ENCODE results near the gene TRIM47. TPM values are rescaled to one million over a fixed set of nuclear protein-coding genes. Genes with fewer than 3 reads are reported as not detected.
A peak's percentile ranks its signal among the peaks of the same experiment; 100 is the strongest.

TRIM47 gene
- total and polyA plus RNA-seq, 9 donors = 7.2 to 38.3 (median 17.3) TPM

GRCh38 chr17:75881678-75882454 is 3.5 kb upstream of the TRIM47 start:
- DNase-seq = no peak
- Histone ChIP-seq H3K27ac (no peak overlapping the region), H3K4me3 (no peak overlapping the region), H3K9me3 (no peaks in the 10 kb centered on the region), H3K36me3 (no peaks in the 10 kb centered on the region), H3K27me3 (no peaks in the 10 kb centered on the region), H3K4me1 (ENCODE audit: insufficient read depth) (peaks cover 5% of the 10 kb centered on the region)
- intact Hi-C loops (cut with DNase I) = no loop called here
- WGBS, 3 donors = 82 to 89% (median 88%) methylated on average over 15 of the region's 15 CpGs
- TF ChIP-seq POLR2A (IDR thresholded peaks at IDR 0.05) (no peak), EP300 (IDR thresholded peaks at IDR 0.05) (no peak)
- TF ChIP-seq, protein P1, sequence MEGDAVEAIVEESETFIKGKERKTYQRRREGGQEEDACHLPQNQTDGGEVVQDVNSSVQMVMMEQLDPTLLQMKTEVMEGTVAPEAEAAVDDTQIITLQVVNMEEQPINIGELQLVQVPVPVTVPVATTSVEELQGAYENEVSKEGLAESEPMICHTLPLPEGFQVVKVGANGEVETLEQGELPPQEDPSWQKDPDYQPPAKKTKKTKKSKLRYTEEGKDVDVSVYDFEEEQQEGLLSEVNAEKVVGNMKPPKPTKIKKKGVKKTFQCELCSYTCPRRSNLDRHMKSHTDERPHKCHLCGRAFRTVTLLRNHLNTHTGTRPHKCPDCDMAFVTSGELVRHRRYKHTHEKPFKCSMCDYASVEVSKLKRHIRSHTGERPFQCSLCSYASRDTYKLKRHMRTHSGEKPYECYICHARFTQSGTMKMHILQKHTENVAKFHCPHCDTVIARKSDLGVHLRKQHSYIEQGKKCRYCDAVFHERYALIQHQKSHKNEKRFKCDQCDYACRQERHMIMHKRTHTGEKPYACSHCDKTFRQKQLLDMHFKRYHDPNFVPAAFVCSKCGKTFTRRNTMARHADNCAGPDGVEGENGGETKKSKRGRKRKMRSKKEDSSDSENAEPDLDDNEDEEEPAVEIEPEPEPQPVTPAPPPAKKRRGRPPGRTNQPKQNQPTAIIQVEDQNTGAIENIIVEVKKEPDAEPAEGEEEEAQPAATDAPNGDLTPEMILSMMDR (IDR thresholded peaks at IDR 0.05) = no peak

GRCh38 chr17:75880266-75880665 is 1.9 kb upstream of the TRIM47 start:
- intact Hi-C loops (cut with DNase I) = no loop called here
- Histone ChIP-seq H3K27me3 (no peaks in the 10 kb centered on the region), H3K4me1 (ENCODE audit: insufficient read depth) (peaks cover 16% of the 10 kb centered on the region), H3K27ac (no peak overlapping the region), H3K4me3 (no peak overlapping the region), H3K9me3 (no peaks in the 10 kb centered on the region), H3K36me3 (no peaks in the 10 kb centered on the region)
- TF ChIP-seq EP300 (IDR thresholded peaks at IDR 0.05) (no peak), POLR2A (IDR thresholded peaks at IDR 0.05) (no peak)
- TF ChIP-seq, protein P1 (IDR thresholded peaks at IDR 0.05) = no peak
- 66 to 72% (median 67%) methylated on average over 7 of the region's 7 CpGs for WGBS, 3 donors
- DNase-seq = no peak

DNA sequence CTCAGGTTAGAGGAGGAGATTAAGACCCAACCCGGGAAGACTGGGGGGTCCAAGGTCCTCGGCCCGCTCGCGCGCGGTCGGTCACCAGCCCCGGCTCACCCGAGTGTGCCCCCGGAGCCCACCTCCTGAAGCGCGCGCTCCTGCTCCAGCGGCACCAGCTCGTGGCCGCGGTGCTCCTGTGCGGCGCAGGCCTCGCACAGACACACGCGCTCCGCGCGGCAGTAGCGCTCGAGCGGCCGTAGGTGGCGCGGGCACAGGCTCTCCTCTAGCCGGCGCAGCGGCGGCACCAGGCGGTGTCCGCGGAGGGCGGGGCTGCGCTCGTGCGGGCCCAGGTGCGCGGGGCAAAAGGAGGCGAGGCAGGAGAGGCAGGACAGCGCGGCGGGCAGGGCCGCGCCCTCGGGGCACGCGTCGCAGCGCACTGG is 618 bp downstream of the TRIM47 start:
- DNase-seq = peak; percentile 63 to 83 (median 76)
- H3K4me1 ChIP-seq (ENCODE audit: insufficient read depth) = peaks cover 19% of the 10 kb centered on the region
- WGBS, 3 donors = 0% methylated on average over 45 to 56 of the region's 56 CpGs
- H3K36me3 ChIP-seq = no peaks in the 10 kb centered on the region
- intact Hi-C loops (cut with DNase I) = loop anchor here in 1 of 4 donors (2.0 to 10.0 kb wide), 2 partner anchors 21 to 103 kb away; a partner anchor contains a TSS
- H3K4me3 ChIP-seq = peak overlapping the region; percentile 48
- TF ChIP-seq, protein P1 (IDR thresholded peaks at IDR 0.05) = peak; percentile 43 to 76 (median 67)
- TF ChIP-seq POLR2A (IDR thresholded peaks at IDR 0.05) (peak; percentile 13), EP300 (IDR thresholded peaks at IDR 0.05) (no peak)
- H3K27me3 ChIP-seq = no peaks in the 10 kb centered on the region
- H3K27ac ChIP-seq = peak overlapping the region; percentile 83 to 87
- no peaks in the 10 kb centered on the region for H3K9me3 ChIP-seq

GRCh38 chr17:75876938-75877751 is 1.2 kb downstream of the TRIM47 start:
- peak; percentile 95 to 97 (median 96) for DNase-seq
- peaks cover 23% of the 10 kb centered on the region for H3K4me1 ChIP-seq (ENCODE audit: insufficient read depth)
- no peaks in the 10 kb centered on the region for H3K36me3 ChIP-seq
- peak overlapping the region; percentile 48 for H3K4me3 ChIP-seq
- no peaks in the 10 kb centered on the region for H3K27me3 ChIP-seq
- intact Hi-C loops (cut with DNase I) = loop anchor here in 1 of 4 donors (2.0 to 10.0 kb wide), 2 partner anchors 20 to 102 kb away; a partner anchor contains a TSS
- H3K27ac ChIP-seq = peak overlapping the region; percentile 83 to 87
- no peaks in the 10 kb centered on the region for H3K9me3 ChIP-seq
- WGBS, 3 donors = 1 to 3% (median 3%) methylated on average over 40 to 41 of the region's 41 CpGs
- TF ChIP-seq EP300 (IDR thresholded peaks at IDR 0.05) = peak; percentile 69
- peak; percentile 15 for TF ChIP-seq POLR2A (IDR thresholded peaks at IDR 0.05)
- TF ChIP-seq, protein P1 (IDR thresholded peaks at IDR 0.05) = no peak

Data from ovary (tissue), 9 donors.